CD4-positive, alpha-beta memory T cell (primary cell): ENCODE measurements around the gene PIAS4. TPM values are rescaled to one million over a fixed set of nuclear protein-coding genes. Genes with fewer than 3 reads are reported as not detected.

Experiments
- CTCF ChIA-PET: fragments of 350-600 bp; sonication (Branson Sonifier 250); formaldehyde crosslinking; loops from one replicate; lab custom pipeline; 2021; ENCODE audit warnings: inconsistent platforms; ENCODE audit not compliant: partially characterized antibody; lab: Charles Lee
- POLR2A ChIA-PET: fragments of 350-600 bp; sonication (Branson Sonifier 250); formaldehyde crosslinking; loops from one replicate; lab custom pipeline; 2021; ENCODE audit not compliant: partially characterized antibody; lab: Charles Lee
- DNase-seq, 5 donors: peaks; one replicate each; pipeline versions ENCODE4 v3.0.0 to v3.0.0-alpha.2; 2020 to 2022; ENCODE audit warnings: mixed read lengths in 1 of 5
- H3K27ac ChIP-seq: one replicate; pipeline ENCODE4 v1.7.0; 2013; ENCODE audit warnings: low read depth, low read length
- H3K27me3 ChIP-seq: 2 replicates; pipeline ENCODE4 v1.7.0; 2013; ENCODE audit warnings: mild to moderate bottlenecking, low read length, moderate library complexity; ENCODE audit not compliant: insufficient read depth
- H3K36me3 ChIP-seq: 2 replicates; pipeline ENCODE4 v1.7.0; 2013; ENCODE audit warnings: mild to moderate bottlenecking, low read length, moderate library complexity; ENCODE audit not compliant: insufficient read depth
- H3K4me1 ChIP-seq: 2 replicates; pipeline ENCODE4 v1.7.0; 2013; ENCODE audit warnings: mild to moderate bottlenecking, low read length, moderate library complexity; ENCODE audit not compliant: insufficient read depth
- H3K4me3 ChIP-seq, 2 donors: one replicate each; pipeline ENCODE4 v1.7.0; 2013; ENCODE audit warnings: low read length in 2 of 2, mild to moderate bottlenecking in 1 of 2
- H3K9me3 ChIP-seq, 2 donors: one replicate each; pipeline ENCODE4 v1.7.0; 2013; ENCODE audit warnings: low read length in 2 of 2, control low read depth in 1 of 2; ENCODE audit not compliant: control insufficient read depth in 1 of 2
- H3K27ac Mint-ChIP-seq, 7 donors: one replicate each; pipeline ENCODE4 v1.8.0; 2020 to 2021; ENCODE audit warnings: mixed read lengths in 7 of 7, mild to moderate bottlenecking in 6 of 7, inconsistent platforms in 3 of 7, moderate library complexity in 3 of 7
- H3K27me3 Mint-ChIP-seq, 2 donors: one replicate each; pipeline ENCODE4 v1.8.0; 2020 to 2021; ENCODE audit warnings: mixed read lengths in 2 of 2
- H3K36me3 Mint-ChIP-seq, 2 donors: one replicate each; pipeline ENCODE4 v1.8.0; 2020 to 2021; ENCODE audit warnings: mixed read lengths in 2 of 2, inconsistent platforms in 1 of 2, mild to moderate bottlenecking in 1 of 2
- H3K4me1 Mint-ChIP-seq, 4 donors: one replicate each; pipeline ENCODE4 v1.8.0; 2020 to 2021; ENCODE audit warnings: mixed read lengths in 4 of 4, mild to moderate bottlenecking in 1 of 4
- H3K4me3 Mint-ChIP-seq, 8 donors: one replicate each; pipeline ENCODE4 v1.8.0; 2020 to 2021; ENCODE audit warnings: mixed read lengths in 8 of 8, mild to moderate bottlenecking in 7 of 8, moderate library complexity in 6 of 8, inconsistent platforms in 3 of 8
- H3K9me3 Mint-ChIP-seq, 8 donors: one replicate each; pipeline ENCODE4 v1.8.0; 2020 to 2021; ENCODE audit warnings: mixed read lengths in 8 of 8, mild to moderate bottlenecking in 5 of 8, inconsistent platforms in 3 of 8, moderate library complexity in 1 of 8
- intact Hi-C: fragments of 100-400 bp; cut with micrococcal nuclease; formaldehyde crosslinking; loops from one replicate; pipeline ENCODE4 v1.15.1; 2023
- polyA plus RNA-seq, 2 donors: library from polyadenylated mRNA; unstranded; fragments of 300-500 nt; fragmentation: Illumina TruSeq; gene quantifications; one replicate each; pipeline ENCODE4 v1.2.3, GENCODE V29; 2021
- total RNA-seq, 2 experiments: library from RNA; stranded (reverse); gene quantifications; one replicate each; pipeline ENCODE4 v1.2.3, GENCODE V29; 2021

The PIAS4 gene, protein sequence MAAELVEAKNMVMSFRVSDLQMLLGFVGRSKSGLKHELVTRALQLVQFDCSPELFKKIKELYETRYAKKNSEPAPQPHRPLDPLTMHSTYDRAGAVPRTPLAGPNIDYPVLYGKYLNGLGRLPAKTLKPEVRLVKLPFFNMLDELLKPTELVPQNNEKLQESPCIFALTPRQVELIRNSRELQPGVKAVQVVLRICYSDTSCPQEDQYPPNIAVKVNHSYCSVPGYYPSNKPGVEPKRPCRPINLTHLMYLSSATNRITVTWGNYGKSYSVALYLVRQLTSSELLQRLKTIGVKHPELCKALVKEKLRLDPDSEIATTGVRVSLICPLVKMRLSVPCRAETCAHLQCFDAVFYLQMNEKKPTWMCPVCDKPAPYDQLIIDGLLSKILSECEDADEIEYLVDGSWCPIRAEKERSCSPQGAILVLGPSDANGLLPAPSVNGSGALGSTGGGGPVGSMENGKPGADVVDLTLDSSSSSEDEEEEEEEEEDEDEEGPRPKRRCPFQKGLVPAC
- total RNA-seq (10 to 100 TPM; 38.6 to 42.6 TPM), polyA plus RNA-seq (1 to 10 TPM; 5.2 to 6.1 TPM)

DNA sequence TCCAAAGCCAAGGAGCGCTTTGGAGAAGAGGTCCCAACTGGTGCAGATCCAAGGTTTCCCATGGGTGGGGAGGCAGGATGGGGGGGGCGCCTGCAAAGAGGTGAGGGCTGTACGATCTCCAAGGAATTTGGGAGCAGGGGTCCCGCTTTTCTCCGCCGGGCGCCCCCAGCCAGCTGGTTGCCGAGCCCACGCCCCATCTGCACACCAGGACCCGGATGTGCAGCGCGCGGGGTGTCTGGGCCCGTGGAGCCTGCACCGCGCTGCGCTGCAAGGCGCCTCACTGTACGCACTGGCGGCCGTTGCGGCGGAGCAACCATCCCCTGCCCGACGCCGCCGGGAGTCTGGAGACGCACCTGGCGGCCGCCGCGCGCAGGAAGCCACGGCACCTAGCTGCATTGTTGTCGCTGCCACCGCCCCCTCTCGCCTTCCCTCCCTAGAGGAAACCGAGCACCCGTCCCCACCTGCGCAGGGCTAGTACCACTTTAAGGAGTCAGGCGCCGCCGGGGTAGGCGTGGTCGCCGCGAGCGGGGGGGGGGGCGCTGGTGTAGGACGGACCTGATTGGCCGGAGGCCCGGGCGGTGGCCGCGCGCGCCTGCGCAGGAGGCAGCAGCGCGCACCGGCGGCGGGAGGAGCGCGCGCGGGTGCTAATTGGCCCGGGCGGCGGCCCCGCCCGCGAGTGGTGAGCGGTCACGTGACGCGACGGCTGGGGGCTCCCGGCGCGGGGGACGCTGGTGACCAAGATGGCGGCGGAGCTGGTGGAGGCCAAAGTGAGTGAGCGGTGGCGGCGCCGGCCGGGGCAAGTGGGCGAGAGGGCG is at the start of gene PIAS4:
PIAS4 (plus strand) TSS at position 716 of the 815 bp plus-strand sequence; CDS start at position 741, 25 bp downstream.
- CTCF ChIA-PET, result interaction anchor here (1.2 to 3.6 kb wide), 5 partner anchors 10 to 22 kb away, joined by 3 to 31 read pairs (median 10); partner anchors contain the start of gene EEF2
- Mint-ChIP-seq H3K9me3 (no peaks in the 10 kb centered on the region), H3K36me3 (peaks cover 0 to 4% of the 10 kb centered on the region in 2 donors), H3K4me3 (peak within 1 kb of the TSS; percentile 83 to 92 (median 89)), H3K4me1 (peaks cover 11 to 33% (median 18%) of the 10 kb centered on the region in 4 donors), H3K27ac (peak within 1 kb of the TSS; percentile 81 to 91 (median 86)), H3K27me3 (no peaks in the 10 kb centered on the region)
- Histone ChIP-seq H3K27ac (peak within 1 kb of the TSS; percentile 63), H3K4me3 (peak within 1 kb of the TSS; percentile 47 to 73), H3K9me3 (no peaks in the 10 kb centered on the region), H3K36me3 (no peaks in the 10 kb centered on the region), H3K4me1 (peaks cover 42% of the 10 kb centered on the region), H3K27me3 (no peaks in the 10 kb centered on the region)
- POLR2A ChIA-PET, result interaction anchor here (0.8 to 3.9 kb wide), 16 partner anchors 10 to 244 kb away, joined by 3 to 41 read pairs (median 6); partner anchors contain the start of genes DAPK3, EEF2, MRPL54 and ZBTB7A
- intact Hi-C loops, result loop anchor here (1.0 kb wide), 6 partner anchors 17 to 240 kb away; partner anchors contain the start of genes DAPK3, EEF2, MAP2K2 and YJU2
- DNase-seq, result peak; percentile 95 to 97 (median 95)

DNA sequence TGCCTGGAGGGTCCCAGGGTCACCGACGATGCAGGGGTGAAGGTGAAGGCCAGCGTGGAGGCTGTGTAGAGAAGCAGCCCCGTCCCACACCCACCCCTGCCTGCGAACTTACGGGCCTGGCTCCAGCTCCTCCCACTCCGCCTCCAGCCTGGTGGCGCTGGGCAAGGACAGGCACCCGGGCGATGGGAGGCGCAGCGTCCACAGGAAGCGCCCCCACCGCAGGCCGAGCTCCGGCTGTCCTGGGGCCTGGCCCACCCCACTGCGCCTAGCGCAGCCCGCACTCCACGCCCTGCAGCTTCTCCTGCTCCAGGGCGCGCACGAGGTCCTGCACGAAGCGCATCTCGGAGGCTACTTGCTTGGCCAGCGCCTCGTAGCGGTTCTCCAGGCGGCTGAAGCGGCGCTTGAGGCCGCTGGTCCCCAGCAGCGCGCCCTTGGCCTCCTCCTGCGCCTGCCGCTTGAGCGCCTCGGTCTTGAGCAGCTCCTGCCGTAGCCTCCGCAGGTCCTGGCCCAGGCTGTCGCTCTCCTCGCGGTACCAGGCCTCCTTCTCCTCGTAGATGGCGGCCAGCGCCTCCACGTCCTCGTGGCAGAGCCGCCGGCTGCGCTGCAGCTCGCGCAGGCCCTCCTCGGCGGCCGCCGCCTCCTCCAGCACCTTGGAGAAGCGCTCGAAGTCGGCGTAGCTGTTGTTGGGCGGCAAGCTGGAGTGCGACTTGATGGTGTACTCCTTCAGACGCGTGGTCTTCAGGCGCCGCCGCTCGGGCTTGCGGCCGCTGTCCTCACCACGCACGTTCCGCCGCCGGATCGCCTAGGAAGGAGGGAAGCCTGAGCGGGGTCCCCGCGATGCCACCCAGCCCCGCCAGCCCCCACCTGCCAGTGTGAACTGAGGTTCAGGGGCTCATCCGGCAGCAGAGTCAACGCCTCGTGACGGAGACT is 48.4 kb upstream of the PIAS4 start:
- Mint-ChIP-seq H3K27me3 (no peaks in the 10 kb centered on the region), H3K27ac (no peak overlapping the region), H3K9me3 (no peaks in the 10 kb centered on the region), H3K36me3 (peaks cover 13 to 26% of the 10 kb centered on the region in 2 donors), H3K4me1 (no peaks in the 10 kb centered on the region), H3K4me3 (no peak overlapping the region)
- Histone ChIP-seq H3K36me3 (peaks cover 25% of the 10 kb centered on the region), H3K27me3 (no peaks in the 10 kb centered on the region), H3K4me3 (no peak overlapping the region), H3K4me1 (no peaks in the 10 kb centered on the region), H3K9me3 (no peaks in the 10 kb centered on the region), H3K27ac (no peak overlapping the region)
- intact Hi-C loops, result no loop called here
- ChIA-PET POLR2A (interaction anchor here (0.6 kb wide), 1 partner anchor 11 kb away, joined by 3 read pairs; no protein-coding TSS in a partner anchor), CTCF (no interaction called here)
- no peak for DNase-seq

DNA sequence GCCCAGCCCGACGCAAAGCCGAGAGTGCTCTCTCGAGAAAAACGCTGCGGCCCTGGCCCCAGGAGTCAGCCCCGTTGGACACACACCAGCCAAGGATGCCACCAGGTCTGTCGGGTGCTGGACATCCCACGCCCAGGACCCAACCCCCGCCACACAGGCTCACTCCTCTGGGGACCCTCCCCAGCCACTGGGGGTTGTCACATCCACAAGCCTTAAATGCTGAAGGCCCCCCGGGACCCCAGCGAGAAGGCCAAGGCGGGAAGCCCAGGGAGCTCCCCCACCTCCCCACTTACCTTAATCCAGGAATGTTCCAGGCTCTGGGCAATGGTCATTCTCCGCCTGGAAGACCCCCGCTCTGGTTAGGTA is 47.8 kb upstream of the PIAS4 start:
- no peak overlapping the region for H3K4me3 Mint-ChIP-seq
- H3K36me3 Mint-ChIP-seq, result peaks cover 13 to 29% of the 10 kb centered on the region in 2 donors

DNA sequence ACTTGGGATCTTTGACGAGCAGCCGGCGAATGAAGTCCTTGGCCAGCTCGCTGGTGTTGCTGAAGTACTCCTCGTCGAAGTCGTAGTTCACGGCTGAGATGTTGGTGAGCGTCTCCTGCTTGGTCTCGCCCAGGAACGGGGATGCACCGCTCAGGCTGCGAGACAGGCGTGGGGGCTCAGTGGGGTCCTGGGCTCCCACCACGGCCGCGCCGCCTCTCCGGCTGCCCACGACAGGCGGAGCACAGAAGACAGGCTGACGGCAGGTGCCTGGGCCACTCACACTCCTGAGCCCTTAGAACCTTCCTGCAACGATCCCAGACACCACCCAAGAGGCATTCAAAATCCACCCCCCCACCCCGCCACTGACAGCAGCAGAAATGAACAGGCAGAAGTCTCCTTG is 46.5 kb upstream of the PIAS4 start:
- Histone ChIP-seq H3K27ac (no peak overlapping the region), H3K4me3 (no peak overlapping the region), H3K9me3 (no peaks in the 10 kb centered on the region), H3K36me3 (peaks cover 31% of the 10 kb centered on the region), H3K4me1 (no peaks in the 10 kb centered on the region), H3K27me3 (no peaks in the 10 kb centered on the region)
- H3K36me3 Mint-ChIP-seq, result peaks cover 13 to 36% of the 10 kb centered on the region in 2 donors
- ChIA-PET CTCF (no interaction called here), POLR2A (interaction anchor here (0.6 kb wide), 1 partner anchor 222 kb away, joined by 3 read pairs; no protein-coding TSS in a partner anchor)
- no peaks in the 10 kb centered on the region for H3K9me3 Mint-ChIP-seq
- H3K27ac Mint-ChIP-seq, result no peak overlapping the region
- no peak for DNase-seq
- no peaks in the 10 kb centered on the region for H3K27me3 Mint-ChIP-seq
- H3K4me1 Mint-ChIP-seq, result peaks cover 0 to 7% (median 0%) of the 10 kb centered on the region in 4 donors
- intact Hi-C loops, result no loop called here
- H3K4me3 Mint-ChIP-seq, result no peak overlapping the region

More for the DNA sequence above, 47.8 kb upstream of the PIAS4 start:
- intact Hi-C loops, result no loop called here
- H3K27ac Mint-ChIP-seq, result no peak overlapping the region
- Histone ChIP-seq H3K4me3 (no peak overlapping the region), H3K27ac (no peak overlapping the region), H3K27me3 (no peaks in the 10 kb centered on the region), H3K4me1 (no peaks in the 10 kb centered on the region), H3K36me3 (peaks cover 27% of the 10 kb centered on the region), H3K9me3 (no peaks in the 10 kb centered on the region)
- no peaks in the 10 kb centered on the region for H3K27me3 Mint-ChIP-seq
- H3K9me3 Mint-ChIP-seq, result no peaks in the 10 kb centered on the region
- DNase-seq, result no peak
- ChIA-PET CTCF (no interaction called here), POLR2A (interaction anchor here (0.6 kb wide), 1 partner anchor 12 kb away, joined by 3 read pairs; no protein-coding TSS in a partner anchor)
- no peaks in the 10 kb centered on the region for H3K4me1 Mint-ChIP-seq

DNA sequence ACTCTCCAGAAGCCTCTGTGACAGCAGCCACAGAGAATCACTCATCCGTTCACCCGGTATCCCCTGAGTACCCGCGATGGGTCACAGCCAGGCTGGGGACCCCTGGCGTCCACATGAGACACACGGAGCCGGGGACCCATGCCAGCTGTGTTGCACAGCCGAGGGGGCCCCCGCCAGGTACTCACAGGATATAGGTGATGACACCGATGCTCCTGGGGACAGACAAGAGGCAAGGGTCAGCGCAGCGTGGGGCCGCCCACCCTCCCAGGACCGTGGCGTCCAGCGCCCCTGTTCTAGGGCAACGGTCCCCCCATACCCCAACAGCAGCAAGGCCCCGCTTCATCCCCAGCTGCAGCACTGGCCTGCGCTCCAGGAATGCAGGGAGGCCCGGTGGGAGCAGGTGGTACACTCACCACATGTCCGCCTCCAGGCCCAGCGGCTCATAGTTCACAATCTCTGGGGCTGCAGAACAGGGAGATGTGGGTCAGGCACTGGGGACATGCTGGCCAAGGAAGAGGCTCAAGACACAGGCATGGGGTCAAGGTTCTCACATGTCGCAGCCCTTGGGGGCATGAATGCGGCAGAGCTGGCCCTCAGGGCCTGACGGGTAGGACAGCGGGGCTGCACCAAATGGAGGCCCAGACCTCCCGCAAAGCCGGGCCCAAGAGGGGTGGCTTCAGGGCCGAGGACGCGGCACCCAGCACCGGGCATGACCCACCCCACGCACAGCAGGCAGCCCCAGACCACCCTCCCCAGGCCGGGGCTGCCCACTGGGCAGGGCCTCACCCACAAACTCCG is 43.9 kb upstream of the PIAS4 start:
- ChIA-PET CTCF (no interaction called here), POLR2A (no interaction called here)
- Histone ChIP-seq H3K4me1 (peaks cover 2% of the 10 kb centered on the region), H3K27ac (no peak overlapping the region), H3K27me3 (no peaks in the 10 kb centered on the region), H3K36me3 (peaks cover 41% of the 10 kb centered on the region), H3K9me3 (no peaks in the 10 kb centered on the region), H3K4me3 (no peak overlapping the region)
- Mint-ChIP-seq H3K36me3 (peaks cover 13 to 39% of the 10 kb centered on the region in 2 donors), H3K27ac (no peak overlapping the region), H3K4me3 (no peak overlapping the region), H3K27me3 (no peaks in the 10 kb centered on the region), H3K9me3 (no peaks in the 10 kb centered on the region), H3K4me1 (peaks cover 2 to 15% (median 5%) of the 10 kb centered on the region in 4 donors)
- intact Hi-C loops, result no loop called here
- no peak for DNase-seq
